Smooth muscle cell (in vitro differentiated cells): ENCODE data around the gene SEZ6. TPM values are rescaled to one million over a fixed set of nuclear protein-coding genes. Genes with fewer than 3 reads are reported as not detected.

Experiments
- DNase-seq: peaks from one replicate; lab custom pipeline; 2025; ENCODE audit not compliant: unreplicated experiment; lab: John Stamatoyannopoulos, UW
- H2AFZ ChIP-seq: fragments of 200-600 bp; sonication (generic); 2 replicates; pipeline ENCODE4 v1.6.0; 2016; ENCODE audit warnings: antibody characterized with exemption, low read depth, mild to moderate bottlenecking
- H3F3A ChIP-seq: fragments of 200-600 bp; sonication (generic); 2 replicates; pipeline ENCODE4 v1.6.0; 2017; ENCODE audit warnings: antibody characterized with exemption, low read depth
- H3K27ac ChIP-seq: fragments of 200-600 bp; sonication (generic); 2 replicates; pipeline ENCODE4 v1.5.1; 2016; ENCODE audit warnings: low read depth, mild to moderate bottlenecking
- H3K27me3 ChIP-seq: fragments of 200-600 bp; sonication (generic); 2 replicates; pipeline ENCODE4 v1.6.1; 2016; ENCODE audit warnings: low read depth, mild to moderate bottlenecking
- H3K36me3 ChIP-seq: fragments of 200-600 bp; sonication (generic); 2 replicates; pipeline ENCODE4 v1.5.1; 2016; ENCODE audit warnings: low read depth
- H3K4me1 ChIP-seq: fragments of 200-600 bp; sonication (generic); 2 replicates; pipeline ENCODE4 v1.5.1; 2016; ENCODE audit warnings: low read depth
- H3K4me2 ChIP-seq: fragments of 200-600 bp; sonication (generic); 2 replicates; pipeline ENCODE4 v1.6.0; 2016; ENCODE audit warnings: mild to moderate bottlenecking
- H3K4me3 ChIP-seq: fragments of 200-600 bp; sonication (generic); 2 replicates; pipeline ENCODE4 v1.5.1; 2016; ENCODE audit warnings: mild to moderate bottlenecking
- H3K79me2 ChIP-seq: fragments of 200-600 bp; sonication (generic); 2 replicates; pipeline ENCODE4 v1.6.0; 2016; ENCODE audit warnings: low read depth, mild to moderate bottlenecking
- H3K9ac ChIP-seq: fragments of 200-600 bp; sonication (generic); 2 replicates; pipeline ENCODE4 v1.6.0; 2016; ENCODE audit warnings: low read depth
- H3K9me3 ChIP-seq: fragments of 200-600 bp; sonication (generic); replicated peaks from 2 replicates; pipeline ENCODE4 v1.5.1; 2016; ENCODE audit warnings: low read depth
- H4K20me1 ChIP-seq: fragments of 200-600 bp; sonication (generic); 2 replicates; pipeline ENCODE4 v1.6.0; 2016; ENCODE audit warnings: low read depth
- WGBS: methylation state at CpG from one replicate; pipeline ENCODE4 v1.1.7; 2016; ENCODE audit warnings: low lambda C conversion rate; 5-methylcytosine and 5-hydroxymethylcytosine counted together
- polyA plus RNA-seq: library from polyadenylated mRNA; unstranded; fragments of >200 nt; fragmentation: Nextera tagmentation; extraction: Ambion mirVana; gene quantifications from 2 replicates; pipeline ENCODE4 v1.2.1, GENCODE V29; 2016
- total RNA-seq: library from RNA; depleted of rRNA; stranded (reverse); fragments of >200 nt; gene quantifications from 2 replicates; pipeline ENCODE4 v1.2.3, GENCODE V29; 2014
- TF ChIP-seq, protein P1 (sequence below): fragments of 200-600 bp; sonication (generic); IDR thresholded peaks from 2 replicates; pipeline ENCODE4 v1.5.1; 2017; ENCODE audit warnings: borderline replicate concordance, mild to moderate bottlenecking, antibody characterized with exemption; ENCODE audit not compliant: insufficient read depth, poor library complexity, severe bottlenecking

SEZ6 gene
- total and polyA plus RNA-seq, 2 experiments from 2014 or later: not detected

DNA sequence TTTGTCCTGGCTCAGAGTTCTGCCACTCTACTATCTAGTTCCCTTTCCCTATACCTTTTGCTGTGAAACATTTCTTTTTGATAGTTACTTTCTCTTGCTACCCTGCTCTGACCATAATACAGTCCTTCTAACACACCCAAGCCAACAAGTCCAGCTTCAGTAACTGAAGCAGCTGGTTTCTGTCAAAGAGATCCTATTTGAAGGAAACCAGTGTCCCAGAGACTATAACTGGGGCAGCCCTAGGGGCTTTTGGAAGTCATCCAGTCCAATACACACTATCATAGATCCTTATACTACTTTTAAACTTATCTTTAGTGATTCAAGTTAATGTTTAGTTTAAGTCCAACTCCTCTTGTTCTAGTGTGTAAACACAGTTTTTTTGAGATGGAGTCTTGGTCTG, 85.6 kb downstream of the SEZ6 start:
- H3K4me3 ChIP-seq: no peak overlapping the region
- no peaks in the 10 kb centered on the region for H3K4me1 ChIP-seq
- H3K27ac ChIP-seq: no peak overlapping the region
- H3F3A ChIP-seq: peaks cover 6% of the 10 kb centered on the region
- DNase-seq: no peak
- no peak overlapping the region for H2AFZ ChIP-seq
- H4K20me1 ChIP-seq: peaks cover 80% of the 10 kb centered on the region
- H3K4me2 ChIP-seq: no peak overlapping the region
- TF ChIP-seq, protein P1, sequence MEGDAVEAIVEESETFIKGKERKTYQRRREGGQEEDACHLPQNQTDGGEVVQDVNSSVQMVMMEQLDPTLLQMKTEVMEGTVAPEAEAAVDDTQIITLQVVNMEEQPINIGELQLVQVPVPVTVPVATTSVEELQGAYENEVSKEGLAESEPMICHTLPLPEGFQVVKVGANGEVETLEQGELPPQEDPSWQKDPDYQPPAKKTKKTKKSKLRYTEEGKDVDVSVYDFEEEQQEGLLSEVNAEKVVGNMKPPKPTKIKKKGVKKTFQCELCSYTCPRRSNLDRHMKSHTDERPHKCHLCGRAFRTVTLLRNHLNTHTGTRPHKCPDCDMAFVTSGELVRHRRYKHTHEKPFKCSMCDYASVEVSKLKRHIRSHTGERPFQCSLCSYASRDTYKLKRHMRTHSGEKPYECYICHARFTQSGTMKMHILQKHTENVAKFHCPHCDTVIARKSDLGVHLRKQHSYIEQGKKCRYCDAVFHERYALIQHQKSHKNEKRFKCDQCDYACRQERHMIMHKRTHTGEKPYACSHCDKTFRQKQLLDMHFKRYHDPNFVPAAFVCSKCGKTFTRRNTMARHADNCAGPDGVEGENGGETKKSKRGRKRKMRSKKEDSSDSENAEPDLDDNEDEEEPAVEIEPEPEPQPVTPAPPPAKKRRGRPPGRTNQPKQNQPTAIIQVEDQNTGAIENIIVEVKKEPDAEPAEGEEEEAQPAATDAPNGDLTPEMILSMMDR: no peak
- H3K9ac ChIP-seq: no peak overlapping the region
- no peaks in the 10 kb centered on the region for H3K9me3 ChIP-seq
- no peaks in the 10 kb centered on the region for H3K27me3 ChIP-seq
- peaks cover 18% of the 10 kb centered on the region for H3K36me3 ChIP-seq
- peaks cover 22% of the 10 kb centered on the region for H3K79me2 ChIP-seq

DNA sequence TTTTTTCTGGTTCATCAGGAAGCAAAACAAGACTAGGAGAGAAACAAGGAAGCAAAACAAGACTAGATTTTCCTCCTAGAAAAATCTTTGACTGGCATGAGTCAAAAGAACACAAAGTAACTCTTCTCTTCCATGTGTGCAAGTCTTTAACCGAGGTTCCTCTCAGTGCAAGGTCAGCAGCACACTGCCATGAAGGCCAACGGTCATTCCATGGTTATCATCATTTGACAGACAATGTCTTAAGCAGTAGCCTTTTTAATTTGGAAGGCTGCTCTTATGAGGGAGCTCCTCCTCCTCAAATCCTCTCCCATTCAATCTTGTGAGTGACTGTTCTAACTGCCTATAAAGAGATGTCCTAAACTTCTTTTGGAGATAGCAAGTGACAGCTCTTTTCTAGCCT, 87.5 kb downstream of the SEZ6 start:
- H3K27me3 ChIP-seq: no peaks in the 10 kb centered on the region
- peaks cover 76% of the 10 kb centered on the region for H4K20me1 ChIP-seq
- no peaks in the 10 kb centered on the region for H3K4me1 ChIP-seq
- peaks cover 11% of the 10 kb centered on the region for H3K79me2 ChIP-seq
- H3K27ac ChIP-seq: no peak overlapping the region
- peaks cover 6% of the 10 kb centered on the region for H3F3A ChIP-seq
- no peak overlapping the region for H3K4me3 ChIP-seq
- no peak overlapping the region for H2AFZ ChIP-seq
- no peak overlapping the region for H3K4me2 ChIP-seq
- WGBS: 94% methylated on average over 2 of the region's 2 CpGs
- H3K9ac ChIP-seq: no peak overlapping the region
- TF ChIP-seq, protein P1: no peak
- H3K9me3 ChIP-seq: no peaks in the 10 kb centered on the region
- no peak for DNase-seq
- peaks cover 21% of the 10 kb centered on the region for H3K36me3 ChIP-seq

- Histone ChIP-seq H3K27me3 (no peaks in the 10 kb centered on the region), H2AFZ (no peak overlapping the region), H3K36me3 (peaks cover 21% of the 10 kb centered on the region), H3K4me1 (no peaks in the 10 kb centered on the region), H3K4me2 (no peak overlapping the region), H3K79me2 (peaks cover 3% of the 10 kb centered on the region), H3K9ac (no peak overlapping the region), H4K20me1 (peaks cover 75% of the 10 kb centered on the region), H3F3A (peaks cover 6% of the 10 kb centered on the region), H3K9me3 (no peaks in the 10 kb centered on the region), H3K27ac (no peak overlapping the region), H3K4me3 (no peak overlapping the region)
- 89% methylated on average over 5 of the region's 5 CpGs for WGBS
- TF ChIP-seq, protein P1: no peak
- DNase-seq: no peak
These were observed 88.4 kb downstream of the SEZ6 start for GRCh38 chr17:28917465-28917864.

DNA sequence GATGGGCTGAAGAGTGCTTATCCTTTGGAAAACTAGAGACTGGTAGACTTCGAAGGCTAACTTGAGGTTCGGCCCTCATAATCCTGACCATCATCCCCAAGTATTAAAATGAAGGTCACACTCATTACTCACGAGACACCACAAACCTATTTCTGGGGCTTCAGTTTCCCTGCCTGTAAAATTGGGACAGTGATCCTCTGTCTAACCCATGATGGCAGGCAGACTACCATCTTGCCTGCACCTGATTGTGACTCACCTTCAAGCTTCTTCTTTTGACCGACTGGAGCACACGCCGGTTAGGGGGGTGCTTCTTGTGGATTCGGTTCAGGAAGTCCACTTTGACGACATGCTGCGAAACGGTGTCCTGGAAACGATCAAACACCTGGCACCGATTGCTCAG, 88.8 kb downstream of the SEZ6 start:
- Histone ChIP-seq H4K20me1 (peaks cover 75% of the 10 kb centered on the region), H3K27me3 (no peaks in the 10 kb centered on the region), H3F3A (peaks cover 10% of the 10 kb centered on the region), H3K27ac (no peak overlapping the region), H3K4me2 (no peak overlapping the region), H3K36me3 (peaks cover 21% of the 10 kb centered on the region), H3K4me1 (no peaks in the 10 kb centered on the region), H3K9ac (no peak overlapping the region), H3K4me3 (no peak overlapping the region), H3K9me3 (no peaks in the 10 kb centered on the region), H2AFZ (no peak overlapping the region), H3K79me2 (no peaks in the 10 kb centered on the region)
- 97% methylated on average over 12 of the region's 12 CpGs for WGBS
- no peak for DNase-seq
- TF ChIP-seq, protein P1: no peak
